ENCODE measurements around the gene LSM3.
A peak's percentile ranks its signal among the peaks of the same experiment; 100 is the strongest.

LSM3 gene

DNA sequence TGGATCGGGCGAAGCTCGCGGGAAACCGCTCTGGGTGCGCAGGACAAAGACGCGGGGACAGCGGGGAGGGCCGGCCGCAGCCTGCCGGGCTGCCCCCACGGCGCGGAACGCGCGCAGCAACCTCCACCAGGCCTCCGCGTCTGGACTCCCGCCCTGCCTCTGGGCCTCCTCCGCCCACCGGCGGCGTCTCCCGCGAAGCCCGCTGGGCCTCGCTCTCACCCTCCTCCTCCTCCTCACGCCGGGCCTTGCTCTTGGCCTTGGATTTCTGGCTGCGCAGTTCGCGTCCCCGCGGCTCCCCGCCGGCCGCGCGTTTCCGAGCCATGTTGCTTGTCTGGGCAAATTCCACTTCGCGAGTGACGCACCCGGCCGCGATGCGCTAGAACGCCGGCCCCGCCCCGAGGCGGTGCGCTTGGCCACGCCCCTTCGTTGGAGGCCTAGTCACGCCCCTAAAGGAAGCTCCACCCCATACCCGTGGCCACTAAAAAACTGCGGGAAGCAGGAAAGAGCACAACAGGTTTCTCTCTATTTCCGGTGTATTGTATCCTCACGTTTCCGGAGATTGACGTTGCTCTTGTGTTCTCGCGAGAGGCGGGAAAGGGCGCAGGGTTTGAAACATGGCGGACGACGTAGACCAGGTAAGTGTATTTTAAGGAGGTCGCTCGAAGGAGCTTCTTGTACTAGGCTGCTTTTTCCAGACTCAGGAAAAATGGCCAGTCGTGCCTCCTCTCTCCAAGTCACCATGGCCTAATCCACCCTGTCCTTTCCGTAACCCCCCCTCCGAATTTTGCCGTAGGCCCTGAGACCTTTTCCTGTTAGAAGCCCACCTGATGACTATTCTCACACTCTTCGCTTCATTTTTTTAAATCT lies at the start of gene LSM3, which contains the start of gene XPC:
LSM3 (plus strand) TSS at position 571 of the 867 bp plus-strand sequence; CDS start at position 615, 44 bp downstream.
XPC (minus strand) TSS at position 355 of the 867 bp plus-strand sequence; CDS start at position 322, 33 bp downstream.
- peak; percentile 99 for DNase-seq

DNA sequence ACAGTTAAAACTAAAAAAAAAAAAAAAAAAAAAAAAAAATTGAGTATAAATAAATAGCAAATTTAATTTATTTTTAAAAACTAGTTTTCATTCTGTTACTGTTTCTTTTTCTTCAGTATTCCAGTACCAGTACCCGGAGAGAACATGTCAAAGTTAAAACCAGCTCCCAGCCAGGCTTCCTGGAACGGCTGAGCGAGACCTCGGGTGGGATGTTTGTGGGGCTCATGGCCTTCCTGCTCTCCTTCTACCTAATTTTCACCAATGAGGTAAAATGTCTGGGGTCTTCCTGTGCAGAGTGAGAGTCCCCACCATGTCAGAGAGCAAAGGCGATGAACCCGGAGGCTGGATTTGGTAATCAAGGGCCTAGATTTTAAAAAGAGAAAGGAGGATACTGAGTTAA lies 49.3 kb upstream of the LSM3 start:
- DNase-seq: no peak

DNA sequence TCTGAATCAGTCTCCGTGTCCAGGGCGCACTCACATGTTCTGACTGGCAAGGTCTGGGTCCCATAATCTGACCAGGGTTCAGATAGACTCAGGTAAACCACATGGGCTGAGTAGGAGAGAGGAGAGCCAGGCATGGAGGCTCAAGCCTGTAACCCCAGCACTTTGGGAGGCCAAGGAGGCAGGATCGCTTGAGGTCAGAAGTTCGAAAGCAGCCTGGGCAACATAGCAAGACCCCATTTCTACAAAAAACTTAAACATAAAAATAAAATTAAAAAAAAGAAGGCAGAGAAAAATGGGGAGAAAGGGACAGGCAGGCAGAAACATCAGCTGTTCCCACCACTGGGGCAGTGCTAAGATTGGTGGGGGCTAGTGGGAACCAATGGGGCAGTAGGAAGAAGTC lies 48.4 kb upstream of the LSM3 start:
- no peak for DNase-seq

DNA sequence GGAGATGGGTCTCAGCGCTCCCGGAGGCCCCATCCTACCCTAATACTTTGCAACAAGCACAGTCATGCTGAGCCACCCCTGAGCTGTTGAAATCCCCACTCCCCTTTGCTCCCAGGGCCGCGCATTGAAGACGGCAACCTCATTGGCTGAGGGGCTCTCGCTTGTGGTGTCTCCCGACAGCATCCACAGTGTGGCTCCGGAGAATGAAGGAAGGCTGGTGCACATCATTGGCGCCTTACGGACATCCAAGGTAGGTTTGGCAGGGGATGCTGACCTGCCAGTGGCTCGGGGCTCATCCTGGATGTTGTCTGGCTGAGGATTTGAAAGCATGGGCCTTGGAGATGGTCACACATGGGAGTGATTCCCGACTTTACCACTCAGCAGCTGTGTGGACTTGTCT lies 47.9 kb upstream of the LSM3 start:
- DNase-seq: no peak

DNA sequence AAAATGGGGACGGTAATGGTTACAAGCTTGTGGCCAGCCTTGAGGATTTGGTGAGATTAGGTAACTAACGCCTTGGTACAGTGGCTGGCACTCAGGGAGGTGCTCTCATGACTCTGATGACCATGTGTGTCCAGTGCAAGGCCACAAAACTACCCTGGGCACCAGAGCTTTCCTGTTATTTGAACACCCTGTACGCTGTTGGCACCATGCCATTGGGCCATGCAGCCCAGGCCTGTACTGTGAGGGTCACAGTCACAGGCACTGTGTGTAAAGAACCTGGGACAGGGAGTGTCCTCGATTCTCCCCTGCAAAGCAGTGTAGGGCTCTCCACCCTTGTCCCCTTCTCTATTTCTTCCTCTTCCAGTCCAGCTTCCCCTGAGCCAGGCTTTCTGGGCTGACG lies 47.5 kb upstream of the LSM3 start:
- no peak for DNase-seq

DNA sequence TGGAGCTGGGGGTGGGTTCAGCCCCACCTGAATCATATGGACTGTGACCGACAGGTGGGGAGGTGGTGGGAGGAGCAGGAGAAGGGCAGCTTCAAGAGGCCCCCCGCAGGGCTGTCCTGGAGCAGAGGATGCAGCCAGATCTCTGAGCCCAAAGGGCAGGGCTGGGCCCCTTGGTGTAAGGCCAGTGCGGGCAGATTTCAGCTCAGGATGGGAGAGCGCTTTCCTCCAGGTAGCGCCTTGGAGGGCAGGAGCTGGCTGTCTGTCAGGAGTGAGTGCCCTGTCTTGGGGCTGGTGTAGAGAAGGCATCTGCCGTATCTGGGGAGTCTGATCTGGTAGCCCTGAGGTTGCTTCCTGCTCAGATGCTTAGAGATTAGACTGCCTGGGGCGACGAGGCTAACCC lies 46.5 kb upstream of the LSM3 start:
- no peak for DNase-seq

DNA sequence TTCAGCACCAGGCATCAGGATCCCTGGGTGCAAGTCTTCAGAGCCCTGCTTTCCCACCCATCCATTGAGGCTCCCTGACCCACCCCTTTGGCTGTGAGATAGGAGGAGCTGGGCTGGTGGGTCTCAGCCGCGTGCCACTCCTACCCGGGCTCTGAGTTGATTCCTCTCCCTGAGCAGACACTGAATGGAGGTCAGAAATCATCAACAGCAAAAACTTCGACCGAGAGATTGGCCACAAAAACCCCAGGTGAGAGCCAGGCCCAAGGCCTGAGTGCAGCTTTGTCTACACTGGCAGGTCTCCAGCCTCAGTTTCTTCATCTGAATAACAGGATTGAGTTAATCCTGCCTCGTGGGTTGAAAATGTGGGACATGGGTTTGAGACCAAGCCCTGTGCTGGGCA lies 45.9 kb upstream of the LSM3 start:
- DNase-seq: no peak

DNA sequence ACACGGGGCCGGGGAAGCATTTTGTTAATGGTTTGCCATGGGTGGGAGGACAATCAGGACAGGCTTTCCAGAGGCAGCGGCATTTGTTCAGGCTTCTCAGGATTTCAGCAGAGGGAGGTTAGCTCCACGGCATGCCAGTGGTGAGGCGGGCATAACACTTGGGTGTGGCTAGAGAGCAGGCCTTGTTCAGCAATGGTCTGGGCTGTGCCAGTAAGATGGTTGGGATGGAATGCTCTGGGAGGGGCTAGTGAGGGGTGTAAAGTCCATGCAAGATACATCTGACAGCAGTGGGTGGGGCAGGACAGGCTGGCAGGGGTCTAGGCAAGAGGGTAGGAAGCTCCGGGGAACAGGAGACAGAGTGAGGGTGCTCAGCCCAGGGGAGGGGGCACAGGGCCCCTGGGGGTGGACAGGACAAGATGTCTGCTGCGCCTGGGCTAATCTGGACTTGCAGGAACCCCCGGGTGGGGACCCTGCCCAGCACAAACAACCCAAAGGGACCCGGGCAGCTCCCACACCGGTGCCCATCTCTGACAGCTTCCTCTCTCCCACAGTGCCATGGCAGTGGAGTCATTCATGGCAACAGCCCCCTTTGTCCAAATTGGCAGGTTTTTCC lies 45.3 kb upstream of the LSM3 start:
- no peak for DNase-seq

DNA sequence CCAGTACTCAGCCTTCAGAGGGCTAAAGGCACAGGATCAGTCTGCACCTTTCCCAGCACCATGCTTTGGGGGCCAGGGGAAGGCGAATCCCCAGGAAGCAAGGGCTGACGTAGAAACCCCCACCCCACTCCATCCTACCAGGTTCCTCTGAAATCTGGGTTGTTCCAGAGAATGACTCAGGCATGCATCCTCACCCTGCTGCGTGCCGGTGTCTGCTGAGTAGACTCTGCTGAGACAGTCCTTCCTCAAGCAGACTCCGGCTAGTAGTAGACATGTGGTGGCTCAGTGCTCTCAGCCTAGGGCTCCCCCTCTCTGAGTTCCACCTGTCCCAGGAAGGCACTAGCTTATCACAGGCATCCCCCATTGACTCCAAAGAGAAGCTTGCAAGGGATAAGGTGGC lies 44.7 kb upstream of the LSM3 start:
- no peak for DNase-seq

DNA sequence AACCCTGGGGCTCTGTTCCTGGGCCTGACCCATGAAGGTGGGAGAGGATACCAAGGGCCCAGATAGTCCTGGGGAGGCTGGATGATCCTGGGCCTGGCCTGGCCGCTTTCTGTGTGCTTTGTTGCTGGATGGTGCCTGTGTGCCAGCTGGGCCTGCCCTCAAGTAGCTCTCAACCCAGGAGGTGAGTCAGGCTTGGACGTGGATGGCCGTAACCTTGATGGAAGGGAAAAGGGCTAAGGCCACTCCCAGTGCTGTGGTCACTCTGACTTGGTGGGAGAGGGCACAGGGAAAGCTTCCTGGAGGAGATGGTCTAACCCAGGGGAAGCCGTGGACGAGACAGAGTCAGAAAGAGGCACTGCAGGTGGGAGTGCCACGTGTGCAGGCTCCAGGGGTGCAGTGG lies 44.3 kb upstream of the LSM3 start:
- DNase-seq: no peak

DNA sequence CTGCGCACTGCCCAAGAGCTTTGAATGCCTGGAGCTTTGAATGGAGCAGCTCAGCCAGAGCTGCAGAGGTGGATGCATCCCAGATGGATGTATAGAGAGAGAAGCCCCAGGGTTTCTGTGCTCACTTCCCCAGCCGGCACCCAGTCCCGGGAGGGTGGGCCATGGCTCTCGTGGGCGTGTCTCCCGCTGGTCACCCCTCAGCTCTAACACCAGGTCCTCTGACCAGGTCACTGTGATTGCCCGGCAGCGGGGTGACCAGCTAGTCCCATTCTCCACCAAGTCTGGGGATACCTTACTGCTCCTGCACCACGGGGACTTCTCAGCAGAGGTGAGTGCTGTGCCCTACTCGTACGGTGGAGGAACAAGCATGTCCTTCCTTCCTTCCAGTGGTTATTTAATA lies 43.0 kb upstream of the LSM3 start:
- no peak for DNase-seq

DNA sequence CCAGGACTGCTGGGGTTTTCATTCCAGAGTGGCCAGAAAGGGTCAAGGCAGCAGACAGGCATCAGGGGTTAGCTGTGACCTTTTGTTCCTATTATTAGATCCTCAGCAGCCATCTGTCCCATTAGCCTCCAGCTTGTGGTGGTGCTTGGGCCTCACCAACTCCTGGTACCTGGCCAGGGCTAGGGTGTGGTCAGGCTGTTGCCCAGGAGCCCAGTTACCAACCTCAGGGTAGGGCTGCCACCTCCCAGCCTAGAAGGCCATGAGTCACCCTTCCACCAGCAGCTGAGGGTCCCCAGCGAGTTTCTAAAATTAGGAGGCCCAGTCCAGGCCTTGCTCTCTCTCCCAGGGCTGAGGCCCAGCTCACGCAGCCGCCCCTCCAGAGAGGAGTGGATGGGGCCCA lies 41.6 kb upstream of the LSM3 start:
- no peak for DNase-seq

DNA sequence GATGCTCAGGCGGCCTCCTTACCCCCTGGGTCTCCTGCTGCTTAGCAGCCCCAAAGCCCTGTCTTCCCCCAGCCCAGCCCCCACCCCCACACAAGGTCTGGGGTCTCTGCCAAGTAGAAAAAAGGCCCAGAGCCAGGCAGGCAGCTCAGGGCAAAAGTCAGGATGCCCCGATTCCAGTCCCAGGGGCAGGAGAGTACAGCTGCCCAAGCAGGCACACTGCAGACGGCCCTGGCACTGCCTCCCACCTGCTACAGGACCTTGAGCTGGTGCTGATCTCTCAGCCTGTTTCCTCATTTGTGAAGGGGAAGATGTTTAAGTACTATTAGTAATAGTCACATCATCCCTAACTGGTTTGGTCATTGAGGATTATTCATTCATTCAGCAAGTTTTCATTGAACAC lies 41.2 kb upstream of the LSM3 start:
- no peak for DNase-seq

DNA sequence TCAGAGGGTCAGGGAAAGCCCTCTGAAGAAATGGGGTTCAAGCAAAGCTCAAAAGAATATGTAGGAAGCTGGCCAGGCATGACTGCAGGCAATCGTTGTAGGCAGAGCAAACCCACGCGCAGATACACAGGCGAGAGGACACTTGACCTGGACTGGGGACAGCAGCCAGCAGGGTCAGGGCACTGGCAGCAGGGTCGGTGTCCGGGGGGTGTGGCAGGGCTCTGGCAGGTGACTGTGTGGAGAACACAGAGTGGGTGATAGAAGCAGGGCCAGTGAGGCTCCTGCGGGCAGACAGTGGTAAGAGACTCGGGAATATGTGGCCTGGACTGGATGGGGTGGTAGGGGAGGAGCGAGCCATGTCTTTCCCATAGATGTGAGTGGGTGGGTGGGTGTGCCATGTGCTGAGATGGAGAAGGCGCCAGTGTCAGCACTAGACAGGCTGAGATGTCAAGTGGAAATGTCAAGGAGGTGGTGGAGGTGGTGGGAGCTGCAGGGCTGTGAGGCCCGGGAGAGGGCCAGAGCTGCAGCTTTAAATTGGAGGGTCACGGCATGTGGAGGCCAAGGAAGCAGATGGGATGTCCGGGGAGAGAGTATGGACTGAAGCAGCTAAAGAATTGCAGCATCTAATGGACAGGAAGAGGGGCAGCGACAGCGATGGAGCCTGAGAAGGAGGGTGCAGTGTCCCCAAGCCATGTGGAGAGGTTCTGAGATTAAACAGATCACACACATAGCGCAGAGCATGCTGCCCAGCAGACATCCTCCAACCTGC lies 40.3 kb upstream of the LSM3 start:
- DNase-seq: no peak

DNA sequence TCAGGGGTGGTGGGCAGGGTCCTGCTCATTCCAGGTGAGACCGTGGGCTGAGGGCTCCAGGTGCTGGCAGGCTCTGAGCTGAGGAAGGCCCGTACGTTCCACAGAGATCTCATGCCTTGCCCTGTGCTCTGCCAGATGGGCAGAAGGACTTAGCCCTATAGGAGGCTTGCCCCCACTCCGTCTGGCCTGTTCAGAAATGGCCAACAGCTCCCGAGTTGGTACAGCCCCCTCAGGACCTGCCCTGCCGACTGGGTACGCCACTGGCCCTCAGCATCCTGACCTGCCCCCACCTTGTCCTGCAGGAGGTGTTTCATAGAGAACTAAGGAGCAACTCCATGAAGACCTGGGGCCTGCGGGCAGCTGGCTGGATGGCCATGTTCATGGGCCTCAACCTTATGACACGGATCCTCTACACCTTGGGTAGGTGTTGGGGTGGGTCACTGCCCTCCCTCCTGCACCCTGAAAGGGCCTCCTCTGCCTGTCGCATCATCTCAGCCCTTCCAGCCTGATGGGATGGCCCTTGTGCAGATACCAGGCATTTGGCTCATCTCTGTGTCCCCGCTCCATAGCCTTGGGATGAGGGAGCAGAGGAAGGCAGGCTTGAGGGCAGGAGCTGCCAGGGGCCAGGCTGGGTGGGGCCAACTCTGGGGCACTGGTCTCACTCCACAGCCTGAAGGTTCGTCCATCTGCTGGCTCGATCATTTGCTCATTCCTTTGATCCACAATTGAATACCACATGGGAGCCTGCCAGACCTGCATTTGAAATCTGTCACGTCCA lies 39.5 kb upstream of the LSM3 start:
- no peak for DNase-seq

DNA sequence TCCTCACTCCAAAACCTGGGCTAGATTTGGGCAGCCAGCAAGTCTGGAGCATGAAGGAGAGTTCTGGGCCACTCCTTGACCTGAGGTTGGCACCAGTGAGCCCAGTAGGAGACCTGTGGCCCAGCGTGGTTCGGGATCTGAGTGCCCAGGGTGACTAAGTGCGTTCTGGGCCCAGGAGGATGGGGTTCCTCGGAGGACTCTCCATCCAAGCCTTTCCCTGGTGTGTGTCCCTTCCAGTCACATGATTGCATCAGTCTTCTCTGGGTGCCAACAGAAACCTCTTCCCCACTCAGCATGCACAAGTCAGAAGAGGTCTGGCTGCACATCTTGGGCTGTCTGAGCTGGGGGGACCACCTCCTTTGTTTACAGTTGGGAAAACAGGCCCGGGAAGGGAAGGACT lies 38.8 kb upstream of the LSM3 start:
- DNase-seq: no peak

DNA sequence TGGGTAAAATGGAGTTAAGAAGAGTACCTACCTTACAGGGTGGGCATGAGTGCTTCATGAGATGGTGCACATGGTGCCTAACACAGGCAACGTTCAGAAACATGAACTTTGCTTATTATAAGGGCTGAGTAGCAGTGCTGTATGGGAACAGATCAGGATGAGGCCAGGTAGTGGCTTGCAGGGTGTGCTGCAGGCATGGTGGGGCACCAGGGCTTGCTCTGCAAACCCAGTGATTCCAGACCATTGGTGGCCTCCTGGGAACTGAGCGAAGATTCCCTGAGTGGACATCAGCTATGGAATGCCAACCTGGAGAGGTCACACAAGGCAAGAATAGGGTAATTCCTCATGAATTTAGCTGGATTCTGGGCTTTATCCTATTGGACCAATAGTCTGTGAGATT lies 37.9 kb upstream of the LSM3 start:
- DNase-seq: no peak

DNA sequence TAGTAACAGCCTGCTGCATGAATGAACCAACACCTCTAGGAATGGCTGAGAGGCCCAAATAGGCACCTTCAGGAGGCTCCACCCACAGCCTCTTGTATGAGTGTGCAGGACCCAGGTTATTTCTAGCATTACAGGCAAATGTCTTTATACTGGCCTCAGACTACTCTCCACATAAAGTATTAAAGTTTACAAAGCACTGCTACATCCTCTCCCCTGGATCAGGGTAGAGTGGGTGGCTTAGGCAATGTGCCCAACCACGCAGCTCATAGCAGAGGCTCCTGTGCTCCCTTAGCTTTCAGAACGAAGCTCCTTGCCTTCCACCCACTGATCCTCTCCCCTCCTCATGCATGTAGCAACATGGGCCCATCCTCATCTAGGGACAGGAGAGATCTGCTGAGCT lies 37.5 kb upstream of the LSM3 start:
- no peak for DNase-seq

DNA sequence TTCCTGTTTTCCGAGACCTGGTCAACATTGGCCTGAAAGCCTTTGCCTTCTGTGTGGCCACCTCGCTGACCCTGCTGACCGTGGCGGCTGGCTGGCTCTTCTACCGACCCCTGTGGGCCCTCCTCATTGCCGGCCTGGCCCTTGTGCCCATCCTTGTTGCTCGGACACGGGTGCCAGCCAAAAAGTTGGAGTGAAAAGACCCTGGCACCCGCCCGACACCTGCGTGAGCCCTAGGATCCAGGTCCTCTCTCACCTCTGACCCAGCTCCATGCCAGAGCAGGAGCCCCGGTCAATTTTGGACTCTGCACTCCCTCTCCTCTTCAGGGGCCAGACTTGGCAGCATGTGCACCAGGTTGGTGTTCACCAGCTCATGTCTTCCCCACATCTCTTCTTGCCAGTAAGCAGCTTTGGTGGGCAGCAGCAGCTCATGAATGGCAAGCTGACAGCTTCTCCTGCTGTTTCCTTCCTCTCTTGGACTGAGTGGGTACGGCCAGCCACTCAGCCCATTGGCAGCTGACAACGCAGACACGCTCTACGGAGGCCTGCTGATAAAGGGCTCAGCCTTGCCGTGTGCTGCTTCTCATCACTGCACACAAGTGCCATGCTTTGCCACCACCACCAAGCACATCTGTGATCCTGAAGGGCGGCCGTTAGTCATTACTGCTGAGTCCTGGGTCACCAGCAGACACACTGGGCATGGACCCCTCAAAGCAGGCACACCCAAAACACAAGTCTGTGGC lies 36.8 kb upstream of the LSM3 start:
- DNase-seq: no peak

DNA sequence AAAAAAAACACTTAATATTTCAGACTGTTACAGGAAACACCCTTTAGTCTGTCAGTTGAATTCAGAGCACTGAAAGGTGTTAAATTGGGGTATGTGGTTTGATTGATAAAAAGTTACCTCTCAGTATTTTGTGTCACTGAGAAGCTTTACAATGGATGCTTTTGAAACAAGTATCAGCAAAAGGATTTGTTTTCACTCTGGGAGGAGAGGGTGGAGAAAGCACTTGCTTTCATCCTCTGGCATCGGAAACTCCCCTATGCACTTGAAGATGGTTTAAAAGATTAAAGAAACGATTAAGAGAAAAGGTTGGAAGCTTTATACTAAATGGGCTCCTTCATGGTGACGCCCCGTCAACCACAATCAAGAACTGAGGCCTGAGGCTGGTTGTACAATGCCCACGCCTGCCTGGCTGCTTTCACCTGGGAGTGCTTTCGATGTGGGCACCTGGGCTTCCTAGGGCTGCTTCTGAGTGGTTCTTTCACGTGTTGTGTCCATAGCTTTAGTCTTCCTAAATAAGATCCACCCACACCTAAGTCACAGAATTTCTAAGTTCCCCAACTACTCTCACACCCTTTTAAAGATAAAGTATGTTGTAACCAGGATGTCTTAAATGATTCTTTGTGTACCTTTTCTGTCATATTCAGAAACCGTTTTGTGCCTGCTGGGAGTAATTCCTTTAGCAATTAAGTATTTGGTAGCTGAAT lies 35.9 kb upstream of the LSM3 start:
- no peak for DNase-seq
